Lower leg skin (tissue), 3 donors: Measurements from ENCODE around the gene OR1K1.

Experiments used
- CTCF ChIP-seq, 3 donors: fragments of 450-650 bp; IDR thresholded peaks; one replicate each; pipeline ENCODE4 v1.5.1; 2016; ENCODE audit warnings: antibody characterized with exemption in 3 of 3, mild to moderate bottlenecking in 3 of 3, moderate library complexity in 2 of 3
- POLR2A ChIP-seq, 2 donors: fragments of 450-650 bp; IDR thresholded peaks; one replicate each; pipeline ENCODE4 v1.6.1; 2016 to 2017; ENCODE audit warnings: antibody characterized with exemption in 2 of 2, mild to moderate bottlenecking in 1 of 2, moderate library complexity in 1 of 2

GRCh38 chr9:122819326-122819725 is 19.4 kb downstream of the OR1K1 start:
- no peak for TF ChIP-seq CTCF (IDR thresholded peaks at IDR 0.05)
- TF ChIP-seq POLR2A (IDR thresholded peaks at IDR 0.05): no peak
